Ovary (tissue), 9 donors: ENCODE results near the gene MARCHF3. TPM values are rescaled to one million over a fixed set of nuclear protein-coding genes. Genes with fewer than 3 reads are reported as not detected.
"Not testable (repeated sequence)": the region's sequence is repeated elsewhere in the genome, so short reads cannot be mapped to it uniquely, and the experiment has no call there.

ENCODE experiments used
- DNase-seq, 5 donors: peaks; one replicate each; pipeline ENCODE4 v3.0.0-alpha.2; 2019 to 2020
- H3K27ac ChIP-seq, 2 donors: fragments of 200-600 bp; one replicate each; pipeline versions ENCODE4 v1.5.1 to v1.8.0; 2019 to 2022
- H3K27me3 ChIP-seq: fragments of 200-600 bp; one replicate; pipeline ENCODE4 v1.8.0; 2022
- H3K36me3 ChIP-seq: fragments of 200-600 bp; sonication (generic); one replicate; pipeline ENCODE4 v1.5.1; 2019
- H3K4me1 ChIP-seq: one replicate; pipeline ENCODE4 v1.8.1; 2013; ENCODE audit warnings: mild to moderate bottlenecking, moderate library complexity; ENCODE audit not compliant: insufficient read depth
- H3K4me3 ChIP-seq: fragments of 200-600 bp; sonication (generic); one replicate; pipeline ENCODE4 v1.5.1; 2017
- H3K9me3 ChIP-seq, 2 donors: fragments of 200-600 bp in 1 of 2; sonication (generic) in 1 of 2; one replicate each; pipeline versions ENCODE4 v1.5.1 to v1.8.1; 2013 to 2019; ENCODE audit warnings: mild to moderate bottlenecking in 1 of 2, moderate library complexity in 1 of 2
- EP300 ChIP-seq: sonication (generic); formaldehyde crosslinking; IDR thresholded peaks from one replicate; pipeline ENCODE4 v1.6.1; 2017; ENCODE audit warnings: antibody characterized with exemption
- POLR2A ChIP-seq: fragments of 450-650 bp; IDR thresholded peaks from one replicate; pipeline ENCODE4 v1.6.1; 2017; ENCODE audit warnings: antibody characterized with exemption, mild to moderate bottlenecking, moderate library complexity
- WGBS, 3 donors: extraction: QIAGEN DNeasy Blood & Tissue Kit in 1 of 3; methylation state at CpG; one replicate each; pipeline versions ENCODE4 v1.1.5 to v1.1.7; 2013 to 2017; 5-methylcytosine and 5-hydroxymethylcytosine counted together
- intact Hi-C, 4 donors: fragments of 100-400 bp; cut with DNase I; formaldehyde crosslinking; loops; one replicate each; pipeline versions ENCODE4 v1.11.0 to v1.15.1; 2022 to 2023
- polyA plus RNA-seq, 2 donors: library from polyadenylated mRNA; stranded (reverse); fragments of 200-250 nt in 1 of 2; fragments of 350-450 nt in 1 of 2; fragmentation: Illumina TruSeq in 1 of 2; extraction: RNeasy Lipid Tissue Mini Kit (QIAGEN cat#74804) in 1 of 2; gene quantifications; one replicate each; pipeline ENCODE4 v1.2.3, GENCODE V29; 2013 to 2014
- total RNA-seq, 7 donors: library from RNA; depleted of rRNA in 2 of 7; stranded (reverse); fragments of >200 nt in 2 of 7; fragmentation: NEBNext Ultra II Directional in 3 of 7; extraction: Animal tissue kit (Norgen Biotek cat#: 25700) in 3 of 7; gene quantifications; one replicate each; pipeline versions ENCODE4 v1.1.0 to v1.2.4, GENCODE V29; 2016 to 2023
- TF ChIP-seq, protein P1 (sequence below), 3 donors: fragments of 450-650 bp in 2 of 3; fragments of 200-600 bp in 1 of 3; IDR thresholded peaks; one replicate each; pipeline versions ENCODE4 v1.5.1 to v1.8.0; 2016 to 2022; ENCODE audit warnings: antibody characterized with exemption in 3 of 3, mild to moderate bottlenecking in 1 of 3
- donor health status: DM: no; HTN: no; CAD: no; lungs with moderate emphysema.
- donor health status: DM: no; HTN: no; CAD: no.
- donor health status: Bipolar disorder and iron deficiency.
- donor health status: DM: yes; HTN: yes; CAD: no.
- donor health status: DM: no; HTN: no; CAD: no.
- donor health status: DM: yes; HTN: yes; CAD: no.

The MARCHF3 gene
- total and polyA plus RNA-seq, 9 donors = 2.1 to 13.8 (median 4.5) TPM

DNA sequence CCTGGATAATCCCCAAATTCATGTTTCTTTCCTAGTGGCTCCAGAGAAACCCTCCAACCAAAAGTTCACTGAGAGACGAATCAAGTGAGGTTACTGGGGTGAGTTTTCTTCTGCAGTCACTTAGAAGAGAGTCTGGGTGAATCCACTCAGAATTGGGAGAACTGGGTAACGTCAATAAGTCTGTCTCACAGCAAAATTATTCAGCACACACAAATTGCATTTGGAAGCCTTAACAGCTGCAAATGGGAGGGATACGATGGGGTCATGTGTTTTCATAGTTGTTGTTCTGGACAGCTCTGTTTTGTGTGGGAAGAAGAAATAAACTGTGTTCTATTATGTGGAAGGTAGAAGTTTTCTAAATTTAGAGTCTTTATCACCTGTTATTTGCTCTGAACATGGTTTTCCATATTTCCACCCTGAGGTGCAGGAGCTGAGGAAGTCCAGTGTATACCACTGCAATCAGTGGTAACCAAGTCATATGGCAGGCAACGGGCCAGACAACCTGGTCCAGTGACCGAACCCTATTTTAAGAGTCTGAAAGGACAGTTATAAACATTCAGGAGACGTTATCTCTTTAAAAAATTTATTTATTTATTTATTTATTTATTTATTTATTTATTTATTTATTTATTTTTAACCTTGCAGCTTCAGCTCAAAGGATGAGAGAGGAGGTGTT lies 21.9 kb downstream of the MARCHF3 start:
- WGBS, 3 donors = 65 to 67% (median 66%) methylated on average over 6 of the region's 6 CpGs
- no peak for DNase-seq
- H3K36me3 ChIP-seq = no peaks in the 10 kb centered on the region
- no peaks in the 10 kb centered on the region for H3K9me3 ChIP-seq
- H3K27me3 ChIP-seq = no peaks in the 10 kb centered on the region
- no peak overlapping the region for H3K27ac ChIP-seq
- H3K4me1 ChIP-seq = no peaks in the 10 kb centered on the region
- no peak for TF ChIP-seq EP300
- TF ChIP-seq POLR2A = no peak
- TF ChIP-seq, protein P1, sequence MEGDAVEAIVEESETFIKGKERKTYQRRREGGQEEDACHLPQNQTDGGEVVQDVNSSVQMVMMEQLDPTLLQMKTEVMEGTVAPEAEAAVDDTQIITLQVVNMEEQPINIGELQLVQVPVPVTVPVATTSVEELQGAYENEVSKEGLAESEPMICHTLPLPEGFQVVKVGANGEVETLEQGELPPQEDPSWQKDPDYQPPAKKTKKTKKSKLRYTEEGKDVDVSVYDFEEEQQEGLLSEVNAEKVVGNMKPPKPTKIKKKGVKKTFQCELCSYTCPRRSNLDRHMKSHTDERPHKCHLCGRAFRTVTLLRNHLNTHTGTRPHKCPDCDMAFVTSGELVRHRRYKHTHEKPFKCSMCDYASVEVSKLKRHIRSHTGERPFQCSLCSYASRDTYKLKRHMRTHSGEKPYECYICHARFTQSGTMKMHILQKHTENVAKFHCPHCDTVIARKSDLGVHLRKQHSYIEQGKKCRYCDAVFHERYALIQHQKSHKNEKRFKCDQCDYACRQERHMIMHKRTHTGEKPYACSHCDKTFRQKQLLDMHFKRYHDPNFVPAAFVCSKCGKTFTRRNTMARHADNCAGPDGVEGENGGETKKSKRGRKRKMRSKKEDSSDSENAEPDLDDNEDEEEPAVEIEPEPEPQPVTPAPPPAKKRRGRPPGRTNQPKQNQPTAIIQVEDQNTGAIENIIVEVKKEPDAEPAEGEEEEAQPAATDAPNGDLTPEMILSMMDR (IDR thresholded peaks at IDR 0.05) = no peak
- intact Hi-C loops = no loop called here
- H3K4me3 ChIP-seq = no peak overlapping the region

DNA sequence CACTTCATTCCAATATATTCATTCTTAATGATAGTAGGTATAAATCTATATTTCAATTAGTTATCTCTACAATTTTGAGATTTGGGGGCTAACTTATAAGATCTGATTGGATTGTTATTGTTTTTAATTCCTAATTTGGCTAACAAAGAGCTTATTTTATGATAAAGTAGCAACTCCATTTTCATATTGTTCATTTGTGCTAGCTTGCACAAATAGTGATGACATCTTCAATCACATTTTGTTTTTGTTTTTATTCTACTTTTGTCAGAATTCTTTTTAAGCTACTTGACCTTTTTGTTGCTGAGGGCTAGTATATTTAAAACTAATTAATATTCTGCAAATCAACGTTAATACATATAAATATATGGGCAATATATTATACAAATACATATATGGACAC lies 22.8 kb downstream of the MARCHF3 start:
- no peak for DNase-seq
- Histone ChIP-seq H3K4me3 (no peak overlapping the region), H3K9me3 (no peaks in the 10 kb centered on the region), H3K4me1 (no peaks in the 10 kb centered on the region), H3K27me3 (no peaks in the 10 kb centered on the region), H3K36me3 (no peaks in the 10 kb centered on the region), H3K27ac (no peak overlapping the region)
- 82 to 86% (median 84%) methylated on average over 1 of the region's 1 CpG for WGBS, 3 donors
- TF ChIP-seq, protein P1 (IDR thresholded peaks at IDR 0.05) = no peak
- TF ChIP-seq POLR2A = no peak
- intact Hi-C loops = no loop called here

DNA sequence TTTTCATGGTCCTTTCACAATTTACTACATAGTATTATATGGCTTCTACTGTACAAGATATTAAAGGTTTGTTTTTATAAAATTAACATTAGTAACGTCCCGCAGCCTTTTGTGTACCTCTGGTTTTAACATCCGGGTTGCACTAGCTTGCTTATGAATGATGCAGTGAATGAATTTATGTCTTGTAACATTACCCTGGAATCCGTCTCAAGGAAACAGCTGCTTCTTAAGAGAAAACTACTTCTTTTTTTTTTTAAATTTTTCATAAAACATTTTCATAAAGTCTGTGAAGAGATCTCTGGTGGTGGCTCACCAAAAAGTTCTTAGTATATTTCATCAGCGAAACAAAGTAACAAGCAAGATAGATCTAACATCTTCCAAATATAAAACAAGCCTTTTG lies 23.6 kb downstream of the MARCHF3 start:
- no peak for DNase-seq
- no peak overlapping the region for H3K4me3 ChIP-seq
- TF ChIP-seq EP300 (no peak), POLR2A (no peak)
- TF ChIP-seq, protein P1 (IDR thresholded peaks at IDR 0.05) = no peak
- H3K27me3 ChIP-seq = no peaks in the 10 kb centered on the region
- 10 to 18% (median 17%) methylated on average over 5 of the region's 5 CpGs for WGBS, 3 donors
- no peaks in the 10 kb centered on the region for H3K4me1 ChIP-seq
- no peak overlapping the region for H3K27ac ChIP-seq
- H3K36me3 ChIP-seq = no peaks in the 10 kb centered on the region
- H3K9me3 ChIP-seq = no peaks in the 10 kb centered on the region
- intact Hi-C loops = no loop called here

DNA sequence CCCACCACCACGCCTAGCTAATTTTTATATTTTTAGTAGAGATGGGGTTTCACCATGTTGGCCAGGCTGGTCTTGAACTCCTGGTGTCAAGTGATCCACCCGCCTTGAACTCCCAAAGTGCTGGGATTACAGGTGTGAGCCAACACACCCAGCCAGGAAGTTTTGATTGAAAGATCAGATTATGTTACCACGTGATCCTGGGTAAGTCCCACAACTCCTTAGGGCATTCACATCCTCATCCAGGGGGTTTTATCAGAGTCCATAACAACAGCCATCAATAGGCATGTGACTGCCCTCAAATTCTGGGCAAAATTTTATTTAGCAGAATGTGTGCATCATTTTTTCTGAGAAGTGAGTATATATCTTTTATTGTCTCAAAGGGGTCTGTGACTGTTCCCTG lies 25.1 kb downstream of the MARCHF3 start:
- H3K4me3 ChIP-seq, intact Hi-C loops, H3K9me3 ChIP-seq, H3K36me3 ChIP-seq, H3K27me3 ChIP-seq, H3K27ac ChIP-seq, H3K4me1 ChIP-seq, DNase-seq: not testable (repeated sequence)
- 90% methylated on average over 3 of the region's 3 CpGs for WGBS, 3 donors

DNA sequence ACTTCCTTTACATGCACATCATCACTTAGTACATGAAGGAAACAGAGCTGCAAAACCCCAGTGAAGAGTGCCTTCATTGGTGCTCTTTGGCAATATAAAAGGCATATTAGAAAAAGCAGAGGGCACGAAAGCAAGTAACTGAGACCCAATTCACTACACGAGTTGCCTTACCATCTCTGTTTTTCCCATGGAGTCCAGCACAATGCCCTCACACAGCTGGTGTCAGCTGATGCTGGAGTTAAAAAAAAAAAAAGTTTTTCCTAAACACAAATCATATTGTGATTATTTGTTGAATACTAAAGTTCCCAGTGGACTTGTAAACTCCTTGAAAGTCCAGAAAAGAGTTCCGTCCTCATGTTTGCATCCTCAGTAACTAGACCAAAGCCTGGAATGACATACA lies 25.6 kb downstream of the MARCHF3 start:
- intact Hi-C loops = no loop called here
- TF ChIP-seq, protein P1 (IDR thresholded peaks at IDR 0.05) = no peak
- no peak for TF ChIP-seq POLR2A
- no peak for TF ChIP-seq EP300
- 61 to 71% (median 69%) methylated on average over 3 of the region's 3 CpGs for WGBS, 3 donors
- Histone ChIP-seq H3K4me1 (no peaks in the 10 kb centered on the region), H3K9me3 (no peaks in the 10 kb centered on the region), H3K27me3 (no peaks in the 10 kb centered on the region), H3K27ac (no peak overlapping the region), H3K4me3 (no peak overlapping the region), H3K36me3 (no peaks in the 10 kb centered on the region)
- DNase-seq = no peak
